Stimulated activated CD4-positive, alpha-beta T cell treated with anti-CD3 and anti-CD28 coated beads, Interleukin-1b, Interleukin-23, amount 100 ng/mL, for 4 hours (primary cell): ENCODE data around the gene KCNQ4.

ENCODE experiments used
- DNase-seq, 2 donors: peaks; one replicate each; pipeline ENCODE4 v3.0.0-alpha.2; 2020; ENCODE audit warnings: low read depth in 2 of 2

Gene KCNQ4

DNA sequence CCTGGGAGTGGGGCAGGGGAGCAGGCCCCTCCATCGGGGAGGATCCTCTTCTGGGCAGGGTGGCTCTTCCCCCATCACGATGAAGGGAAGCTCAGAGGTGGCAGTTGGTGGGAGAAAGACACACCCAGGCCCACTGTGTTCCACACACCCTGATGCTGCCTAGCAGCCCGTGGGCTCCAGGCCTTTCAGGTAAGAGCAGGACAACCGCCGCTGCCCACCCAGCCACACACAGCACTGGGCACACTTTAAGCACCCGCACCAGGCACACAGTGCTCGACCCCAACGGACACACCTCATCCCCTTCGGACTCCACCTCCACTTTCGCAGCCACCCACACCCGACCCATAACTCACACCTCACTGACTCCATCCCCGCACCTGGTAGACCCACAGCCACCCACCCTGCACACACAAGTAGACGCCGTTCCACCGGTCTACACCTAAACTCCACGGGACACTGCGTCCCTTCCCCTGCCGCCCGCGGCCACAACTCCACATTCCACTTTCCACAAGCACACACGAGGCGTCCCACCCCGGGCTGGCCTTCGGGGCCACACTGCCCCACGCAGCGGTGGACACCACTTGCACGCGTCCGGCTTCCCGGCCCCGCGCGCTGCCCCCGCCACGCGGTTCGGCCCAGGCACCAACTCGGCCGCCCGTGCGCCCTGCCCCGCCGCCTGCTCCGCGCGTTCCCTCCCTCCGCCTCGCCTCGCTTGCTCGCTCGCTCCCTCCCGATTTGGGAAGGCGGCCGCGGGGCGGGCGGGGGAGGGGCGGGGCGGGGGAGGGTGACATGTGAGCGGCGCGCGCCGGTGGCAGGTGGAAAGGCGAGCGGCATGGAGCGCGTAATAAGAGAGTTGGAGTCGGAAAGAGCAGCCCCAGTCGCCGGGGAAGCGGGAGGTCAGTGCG is at the start of gene KCNQ4:
KCNQ4 (plus strand) TSS at position 787 of the 905 bp plus-strand sequence. CDS start 307 bp downstream, outside the sequence.
- DNase-seq = peak; percentile 12 to 29

DNA sequence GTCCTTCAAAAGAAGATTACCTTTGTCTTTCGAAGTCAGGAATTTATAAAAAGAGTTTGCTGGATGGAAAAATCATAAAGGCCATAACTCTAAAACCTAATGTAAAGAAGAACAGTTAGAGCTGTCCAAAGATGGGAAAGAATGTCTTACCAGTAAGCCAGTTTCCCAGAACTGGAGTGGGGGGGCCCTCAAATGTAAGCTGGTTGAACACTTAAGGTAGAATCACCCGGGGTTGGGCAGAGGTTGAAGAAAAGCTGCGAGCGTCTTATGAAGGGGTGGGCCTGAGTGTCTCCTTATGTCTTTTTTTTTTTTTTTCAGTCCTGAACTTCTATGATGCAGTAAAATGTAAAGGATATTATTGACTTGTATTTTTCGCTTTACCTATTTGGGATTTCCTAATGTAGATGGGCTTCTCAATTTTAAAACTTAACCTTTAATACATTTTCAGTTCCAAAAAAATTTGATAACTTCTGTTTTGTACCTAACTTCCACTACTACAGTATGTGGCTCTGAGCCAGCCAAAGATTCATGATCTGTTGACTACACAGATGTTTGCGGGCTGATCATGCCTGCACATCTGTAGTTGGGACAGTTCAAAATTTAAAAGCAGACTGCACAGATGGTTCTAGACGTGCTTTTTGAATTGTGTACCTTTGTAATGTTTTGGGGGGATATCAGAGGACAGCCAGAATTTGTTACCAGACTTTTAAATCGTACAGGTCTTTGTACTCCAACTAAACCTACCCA is 48.5 kb upstream of the KCNQ4 start:
- no peak for DNase-seq

DNA sequence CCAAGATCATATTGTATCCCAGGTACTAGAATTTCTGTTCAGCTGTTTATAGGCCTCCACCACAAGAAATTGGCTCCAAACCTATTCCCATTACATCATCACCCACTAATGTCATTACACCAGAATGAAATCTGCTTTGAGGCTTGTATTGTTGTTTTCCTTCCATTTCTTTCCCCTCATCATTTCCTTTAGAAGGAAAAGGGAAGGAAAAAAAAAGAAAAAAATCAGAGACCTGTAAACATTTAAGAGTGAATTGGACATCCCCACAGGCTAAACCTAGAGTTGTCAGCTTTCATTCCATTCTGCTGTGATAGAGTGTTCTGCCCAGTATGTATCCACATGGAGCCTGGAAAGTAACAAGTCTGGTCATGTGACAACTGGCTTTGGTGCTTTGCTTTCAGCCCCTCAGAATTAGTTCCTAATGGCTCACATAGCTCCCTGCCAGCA is 47.5 kb upstream of the KCNQ4 start:
- DNase-seq = no peak

DNA sequence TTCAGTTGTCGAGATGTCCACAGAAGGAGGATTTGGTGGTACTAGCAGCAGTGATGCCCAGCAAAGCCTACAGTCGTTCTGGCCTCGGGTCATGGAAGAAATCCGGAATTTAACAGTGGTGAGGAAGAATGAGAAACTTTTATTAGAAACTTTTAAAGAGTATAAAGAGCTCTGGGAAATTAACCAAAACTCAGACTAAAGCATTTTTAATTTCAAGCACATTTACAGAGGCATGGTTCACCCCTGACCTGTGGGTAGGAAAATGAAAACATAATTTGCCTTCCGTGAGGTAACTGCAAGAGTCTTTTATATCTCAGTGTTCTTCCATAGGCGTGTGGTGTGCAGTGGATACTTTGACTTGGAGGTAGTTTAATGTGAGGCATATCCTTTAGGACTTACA is 44.8 kb upstream of the KCNQ4 start:
- DNase-seq = no peak

DNA sequence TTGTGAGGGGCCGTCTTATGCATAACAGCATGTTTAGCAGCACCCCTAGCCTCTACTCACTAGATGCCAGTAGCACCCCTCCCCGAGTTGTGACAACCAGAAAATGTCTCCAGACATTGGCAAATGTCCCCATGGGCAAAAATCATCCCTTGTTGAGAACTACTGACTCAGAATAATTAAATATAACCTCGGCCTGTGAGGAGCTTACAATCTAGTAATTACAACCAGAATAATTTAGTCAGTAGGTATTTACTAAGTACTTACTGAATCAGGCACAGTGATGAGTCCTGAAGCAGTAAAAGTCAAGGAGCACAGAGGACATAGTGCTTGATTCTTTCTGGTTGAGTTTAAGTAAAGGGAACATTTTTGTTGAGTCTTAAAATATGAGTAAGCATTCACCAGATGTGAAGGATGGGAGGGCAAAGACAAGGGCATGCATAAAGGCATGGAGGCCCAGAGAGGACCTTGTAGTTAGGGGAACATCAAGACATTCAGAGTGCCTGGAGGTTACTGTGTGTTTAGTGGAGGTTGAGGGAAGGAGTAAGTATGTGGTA is 44.1 kb upstream of the KCNQ4 start:
- DNase-seq = no peak

DNA sequence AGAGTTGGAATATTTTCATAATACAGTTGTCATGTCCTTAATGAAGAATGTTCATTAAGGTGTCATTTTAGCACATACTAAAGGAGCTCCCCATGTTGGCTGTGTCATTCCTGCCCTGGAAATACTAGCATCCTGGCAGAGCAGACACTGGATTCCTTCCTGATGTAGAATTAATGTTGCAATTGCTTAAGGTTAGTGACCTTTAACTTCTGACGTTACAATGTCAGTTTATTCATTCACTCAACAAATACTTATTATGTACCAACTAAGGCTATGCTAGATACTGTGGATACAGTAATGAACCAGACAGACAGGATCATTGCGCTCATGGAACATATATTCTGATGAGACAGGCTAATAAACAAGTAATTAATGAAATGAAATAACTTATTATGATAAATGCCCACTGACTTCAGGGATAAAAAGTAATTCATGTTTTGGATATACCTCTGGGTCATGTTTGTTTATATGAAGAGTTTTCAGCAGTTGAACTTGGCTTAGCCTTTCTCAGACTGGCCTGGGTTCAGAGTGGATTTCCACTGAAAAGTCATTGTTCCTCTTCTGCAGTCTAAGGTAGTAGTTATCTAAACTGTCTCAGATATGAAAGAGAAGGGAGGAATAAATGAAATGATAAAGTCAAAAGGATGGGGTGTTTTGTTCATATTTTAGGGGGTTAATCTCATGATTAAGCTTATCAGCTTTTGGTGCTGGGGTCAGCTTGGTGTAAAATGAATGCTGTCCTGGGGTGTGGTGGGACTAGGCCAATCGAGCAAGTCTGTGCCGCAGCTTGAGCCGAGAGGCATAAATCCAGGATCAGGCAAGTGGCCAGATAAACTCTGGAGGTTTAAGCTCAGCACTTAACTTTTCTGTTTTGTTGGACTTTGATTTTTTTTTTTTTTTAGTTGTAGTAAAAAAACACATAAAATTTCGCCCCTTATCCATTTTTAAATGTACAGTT is 43.3 kb upstream of the KCNQ4 start:
- DNase-seq = no peak

DNA sequence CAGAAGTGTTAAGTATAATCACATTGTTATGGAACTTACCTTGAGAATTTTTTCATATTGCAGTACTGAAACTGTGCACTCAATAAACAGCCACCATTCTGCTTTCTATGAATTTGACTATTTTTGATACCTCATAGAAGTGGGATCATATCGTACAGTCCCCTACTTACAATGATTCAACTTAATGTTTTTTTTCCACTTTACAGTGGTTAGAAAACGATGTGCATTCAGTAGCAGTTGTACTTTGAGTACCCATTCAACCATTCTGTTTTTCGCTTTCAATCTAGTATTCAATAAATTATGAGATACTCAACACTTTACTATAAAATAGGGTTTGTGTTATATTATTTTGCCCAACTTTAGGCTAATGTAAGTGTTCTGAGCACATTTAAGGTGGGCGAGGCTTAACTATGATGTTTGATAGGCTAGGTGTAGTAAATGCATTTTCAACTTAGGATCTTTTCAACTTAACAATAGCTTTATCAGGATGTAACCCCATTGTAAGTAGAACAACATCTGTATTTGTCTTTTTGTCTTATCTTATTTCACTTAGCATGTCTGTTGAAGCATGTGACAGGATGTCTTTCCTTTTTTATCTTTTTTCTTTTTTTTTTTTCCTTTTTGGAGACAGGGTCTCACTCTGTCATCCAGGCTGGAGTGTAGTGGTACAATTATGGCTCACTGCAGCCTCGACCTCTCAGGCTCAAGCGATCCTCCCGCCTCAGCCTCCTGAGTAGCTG is 42.4 kb upstream of the KCNQ4 start:
- DNase-seq = no peak

DNA sequence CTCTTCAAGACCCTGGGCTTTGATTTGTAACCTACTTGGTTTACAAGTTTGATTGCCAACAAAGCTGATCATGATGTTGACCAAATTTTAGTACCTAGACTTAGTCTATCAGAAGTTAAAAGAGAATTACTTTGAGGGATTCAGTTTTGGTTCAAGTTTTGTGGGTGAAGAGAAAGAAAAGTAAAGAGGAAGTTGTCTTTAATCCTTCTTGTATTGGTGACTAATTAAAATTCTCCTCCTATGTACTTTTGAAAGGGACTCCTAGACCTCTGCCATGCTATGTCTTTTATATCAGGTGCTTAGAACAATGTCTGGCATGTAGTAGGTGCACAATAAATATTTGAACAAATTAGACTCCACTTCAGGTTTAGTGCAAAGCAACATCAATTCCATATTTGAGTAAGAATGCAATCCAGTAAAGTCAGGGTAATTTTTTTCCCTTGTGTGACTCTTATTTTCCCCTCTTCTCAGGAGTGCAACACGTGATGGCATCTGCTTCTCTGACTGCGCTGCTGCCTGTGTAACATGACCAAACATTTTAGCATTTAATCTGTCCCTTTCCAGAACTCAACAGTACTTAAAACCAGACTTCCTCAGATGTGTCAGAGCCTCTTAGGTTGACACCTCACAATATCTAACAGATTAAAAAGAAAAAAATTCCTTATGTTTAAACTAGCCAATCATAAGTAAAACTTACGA is 41.1 kb upstream of the KCNQ4 start:
- DNase-seq = no peak

DNA sequence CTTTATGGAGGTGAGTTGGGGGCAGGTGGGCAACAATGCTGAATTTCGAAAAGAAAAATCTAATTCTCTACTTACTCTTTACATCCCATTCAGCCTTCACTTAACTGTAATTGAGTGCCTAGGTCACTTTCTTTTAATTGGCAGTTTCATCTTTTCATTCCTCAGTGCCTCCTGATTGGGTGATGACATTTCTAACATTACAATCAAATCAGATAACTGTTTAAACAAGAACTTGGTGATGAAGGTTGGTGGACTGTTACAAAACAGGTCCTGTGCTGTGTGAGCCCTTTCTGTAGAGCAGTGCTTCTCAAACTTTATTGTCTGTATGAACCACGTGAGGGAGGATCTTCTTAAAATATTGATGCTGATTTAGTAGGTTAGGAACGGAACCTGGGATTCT is 40.1 kb upstream of the KCNQ4 start:
- DNase-seq = no peak

DNA sequence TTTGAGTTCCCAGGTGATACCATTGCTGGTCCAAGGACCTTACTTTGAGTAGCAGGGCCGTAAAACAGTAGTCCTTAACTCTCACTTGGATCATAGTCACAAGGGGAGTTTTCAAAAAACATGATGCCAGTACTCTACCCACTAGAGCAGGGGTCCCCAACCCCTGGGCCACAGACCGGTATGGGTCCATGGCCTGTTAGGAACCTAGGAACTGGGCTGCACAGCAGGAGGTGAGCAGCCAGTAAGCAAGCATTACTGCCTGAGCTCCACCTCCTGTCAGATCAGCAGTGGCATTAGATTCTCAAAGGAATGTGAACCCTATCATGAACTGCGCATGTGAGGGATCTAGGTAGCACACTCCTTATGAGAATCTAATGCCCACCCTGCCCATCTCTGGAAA is 39.7 kb upstream of the KCNQ4 start:
- no peak for DNase-seq

DNA sequence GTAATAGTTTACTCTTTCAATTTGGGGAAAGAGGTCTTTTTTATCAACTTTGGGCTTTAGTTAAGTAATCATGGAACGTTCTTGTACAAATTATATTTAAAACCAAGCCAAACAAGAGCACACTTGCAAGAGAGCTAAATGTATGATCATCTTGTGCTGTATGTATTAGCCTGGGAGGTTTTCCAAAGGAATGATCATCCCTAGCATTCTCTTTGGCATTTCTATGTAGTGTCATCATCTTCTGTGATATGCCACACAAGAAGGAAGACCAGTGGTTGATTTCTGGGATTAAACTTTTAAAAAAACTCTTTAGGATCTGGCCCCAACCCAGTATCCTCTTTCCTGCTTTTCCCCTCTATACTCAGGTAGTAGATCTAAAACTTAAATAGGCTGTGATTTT is 38.4 kb upstream of the KCNQ4 start:
- DNase-seq = no peak

DNA sequence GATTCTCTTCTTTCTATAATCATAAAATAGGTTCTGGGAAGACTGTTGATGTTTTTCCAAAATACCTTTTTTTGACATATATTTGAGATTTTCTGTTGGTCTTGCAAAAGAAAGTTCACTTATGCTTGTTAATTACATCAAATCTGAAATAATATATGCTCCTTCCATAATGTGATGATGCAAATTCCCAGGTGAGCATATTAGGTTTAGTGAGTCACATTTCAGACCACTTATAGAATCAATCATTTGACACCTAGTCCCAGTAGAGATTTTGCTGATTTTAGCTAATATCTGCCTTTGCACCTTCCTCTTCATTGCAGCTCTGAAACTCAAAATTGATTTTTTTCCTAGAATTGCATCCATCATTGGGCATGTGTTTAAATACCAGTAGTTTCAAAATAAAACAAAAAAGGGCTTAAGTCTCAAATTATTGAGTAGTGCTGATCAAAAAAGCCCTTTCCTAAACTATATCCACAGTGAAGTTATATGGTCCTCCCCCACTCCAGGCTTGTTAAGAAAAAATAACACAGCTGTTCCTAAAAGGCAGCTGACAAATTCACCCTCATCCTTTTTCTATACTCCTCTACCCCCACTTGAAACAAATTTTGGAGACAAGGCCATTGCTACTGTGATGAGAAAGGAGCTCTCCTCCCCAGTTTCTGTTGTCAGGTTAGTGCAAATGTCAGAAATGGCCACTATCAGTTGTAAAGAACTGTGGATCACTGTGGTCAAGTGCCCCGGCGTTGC is 37.1 kb upstream of the KCNQ4 start:
- DNase-seq = no peak

DNA sequence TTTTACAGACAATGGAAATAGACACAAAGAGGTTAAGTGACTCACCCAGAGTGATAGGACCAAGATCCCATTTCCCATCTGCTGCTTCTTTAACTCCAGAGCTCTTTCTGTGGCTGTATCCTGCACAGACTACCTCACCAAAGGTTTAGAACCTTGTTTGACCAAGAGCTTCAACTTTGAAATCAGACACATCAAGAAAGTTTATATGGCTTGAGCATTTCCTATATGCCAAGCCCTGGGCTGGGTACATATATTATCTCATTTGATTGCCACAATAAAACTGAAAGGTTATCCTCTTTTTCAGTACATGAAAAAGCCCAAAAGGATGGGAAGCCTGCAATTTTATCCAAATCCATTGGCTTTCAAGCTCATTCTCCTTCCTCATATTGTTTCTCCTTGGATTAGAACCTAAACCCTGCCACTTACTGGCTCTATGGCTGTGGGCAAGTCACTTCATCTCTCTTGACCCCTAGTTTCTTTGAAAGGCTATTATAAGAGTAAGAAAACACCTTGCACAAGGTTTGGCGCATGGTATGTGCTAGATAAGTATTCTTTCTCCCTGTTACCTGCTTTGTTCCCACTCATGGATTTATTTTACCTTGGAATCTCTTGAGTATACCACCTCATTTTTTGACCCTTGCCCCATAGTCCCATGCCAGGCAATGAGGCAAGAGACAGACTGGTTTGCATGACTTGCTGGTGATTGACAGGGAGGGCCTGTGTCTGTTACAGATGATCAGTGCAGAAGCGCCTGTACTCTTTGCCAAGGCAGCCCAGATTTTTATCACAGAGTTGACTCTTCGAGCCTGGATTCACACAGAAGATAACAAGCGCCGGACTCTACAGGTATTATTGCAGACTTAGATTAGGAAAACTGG is 34.5 kb upstream of the KCNQ4 start:
- DNase-seq = no peak

DNA sequence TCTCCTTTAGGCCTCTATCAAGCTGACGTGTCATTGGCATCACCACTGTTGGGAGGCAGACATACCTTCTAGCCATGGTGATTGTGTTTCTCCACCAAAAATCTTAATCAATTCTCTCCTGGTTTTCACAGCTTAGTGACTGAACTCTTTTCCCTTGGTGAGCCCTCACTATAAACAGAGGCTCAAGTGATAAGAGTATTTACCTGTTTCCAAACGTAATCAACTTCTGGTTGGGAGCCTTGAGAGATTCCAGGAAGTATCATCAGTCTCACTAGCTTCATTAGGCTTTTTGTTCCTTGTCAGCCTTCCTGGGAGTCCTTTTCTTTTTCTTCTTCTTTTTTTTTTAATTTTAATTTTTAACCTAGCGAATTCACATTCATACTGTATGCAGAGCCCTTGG is 33.8 kb upstream of the KCNQ4 start:
- DNase-seq = no peak

DNA sequence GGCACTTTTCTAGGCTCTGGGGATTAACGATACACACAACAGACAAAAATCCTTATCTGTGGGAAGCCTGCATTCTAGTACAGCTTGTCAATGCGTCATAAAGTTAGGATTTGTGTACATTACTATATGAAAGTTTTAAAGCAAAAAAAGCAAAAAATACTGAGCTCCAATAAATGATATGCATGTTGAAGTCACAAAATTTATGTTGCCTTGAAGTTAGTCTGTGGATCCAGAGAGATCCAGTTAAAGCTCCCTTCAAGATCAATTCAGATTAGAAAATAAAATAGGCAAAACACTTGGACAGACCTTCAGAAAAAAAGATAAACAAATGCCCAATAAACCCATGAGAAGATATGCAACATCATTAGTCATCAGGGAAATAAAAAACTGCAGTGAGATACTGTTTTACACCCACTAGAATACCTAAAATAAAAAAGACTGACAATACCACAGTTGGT is 33.1 kb upstream of the KCNQ4 start:
- DNase-seq = no peak

DNA sequence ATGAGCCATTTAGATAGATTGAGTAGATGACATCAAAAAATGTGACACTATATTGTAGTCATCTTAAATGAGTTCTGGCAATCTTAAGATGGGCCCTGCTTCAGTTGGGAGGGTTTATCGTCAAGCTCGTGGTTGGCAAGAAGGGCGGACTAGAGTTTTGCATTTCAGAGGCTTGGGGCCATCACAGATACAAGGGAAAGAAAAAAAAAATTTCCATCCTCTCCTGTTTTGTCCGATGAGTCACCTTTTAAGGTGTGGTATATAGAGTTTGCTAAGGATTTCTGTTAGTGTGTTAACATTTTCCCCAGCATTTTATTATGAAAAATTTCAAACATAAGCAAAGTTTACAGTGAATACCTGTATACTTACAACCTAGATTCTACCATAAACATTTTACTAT is 31.8 kb upstream of the KCNQ4 start:
- no peak for DNase-seq

DNA sequence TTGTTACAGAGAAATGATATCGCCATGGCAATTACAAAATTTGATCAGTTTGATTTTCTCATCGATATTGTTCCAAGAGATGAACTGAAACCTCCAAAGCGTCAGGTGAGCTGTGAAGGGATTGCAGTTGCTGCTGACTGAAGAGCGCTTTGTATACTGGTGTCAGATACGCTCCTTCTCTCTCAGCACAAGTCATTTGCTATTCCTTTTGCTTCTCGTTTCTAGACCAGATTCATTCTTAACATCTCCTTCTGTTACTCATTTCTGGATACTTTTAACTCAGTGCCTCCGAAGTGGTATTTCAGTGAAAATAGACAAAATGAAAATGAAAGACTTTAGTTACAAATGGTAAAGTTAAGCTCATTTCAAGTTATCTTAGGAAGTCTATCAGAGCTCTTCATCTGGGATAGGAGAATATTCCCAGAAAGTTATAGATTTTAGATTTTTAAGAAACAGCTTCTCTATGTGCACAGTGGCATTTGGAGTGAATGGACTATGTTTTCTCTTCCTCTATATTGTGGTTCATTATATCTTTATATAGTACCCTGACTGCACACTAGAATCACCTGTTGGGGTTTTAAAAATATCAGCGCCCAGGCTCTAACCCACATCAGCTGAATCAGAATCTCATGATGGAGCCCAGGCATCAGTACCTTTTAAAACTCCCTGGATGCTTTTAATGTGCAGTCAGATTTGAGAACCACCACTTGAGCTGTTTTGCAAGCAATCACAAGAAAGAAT is 30.3 kb upstream of the KCNQ4 start:
- no peak for DNase-seq

DNA sequence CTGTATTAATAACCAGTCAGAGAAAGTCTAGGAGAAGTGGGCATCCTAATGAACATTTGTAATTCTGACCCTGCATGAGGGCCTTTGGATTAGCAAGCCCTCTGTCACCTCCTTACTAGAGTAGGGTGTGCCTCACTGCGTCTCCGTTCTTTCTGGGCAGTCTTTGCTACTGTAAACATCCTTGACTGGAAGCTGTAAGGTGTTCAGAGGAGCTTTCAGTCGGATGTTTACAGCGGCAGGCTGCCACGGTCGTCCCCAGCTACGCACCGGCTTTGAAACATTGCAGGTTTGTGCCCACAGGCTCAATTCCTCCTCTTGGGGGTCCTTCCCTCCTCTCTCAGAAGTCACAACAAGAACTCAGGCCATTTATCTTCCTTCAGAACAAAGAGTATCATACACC is 29.4 kb upstream of the KCNQ4 start:
- no peak for DNase-seq
